Putamen (tissue), 1 donor: ENCODE data around the gene SIGMAR1.
A peak's percentile ranks its signal among the peaks of the same experiment; 100 is the strongest.

ENCODE experiments used
- DNase-seq: peaks from one replicate; pipeline ENCODE4 v3.0.0-alpha.2; 2016; ENCODE audit warnings: low spot score

Gene SIGMAR1

DNA sequence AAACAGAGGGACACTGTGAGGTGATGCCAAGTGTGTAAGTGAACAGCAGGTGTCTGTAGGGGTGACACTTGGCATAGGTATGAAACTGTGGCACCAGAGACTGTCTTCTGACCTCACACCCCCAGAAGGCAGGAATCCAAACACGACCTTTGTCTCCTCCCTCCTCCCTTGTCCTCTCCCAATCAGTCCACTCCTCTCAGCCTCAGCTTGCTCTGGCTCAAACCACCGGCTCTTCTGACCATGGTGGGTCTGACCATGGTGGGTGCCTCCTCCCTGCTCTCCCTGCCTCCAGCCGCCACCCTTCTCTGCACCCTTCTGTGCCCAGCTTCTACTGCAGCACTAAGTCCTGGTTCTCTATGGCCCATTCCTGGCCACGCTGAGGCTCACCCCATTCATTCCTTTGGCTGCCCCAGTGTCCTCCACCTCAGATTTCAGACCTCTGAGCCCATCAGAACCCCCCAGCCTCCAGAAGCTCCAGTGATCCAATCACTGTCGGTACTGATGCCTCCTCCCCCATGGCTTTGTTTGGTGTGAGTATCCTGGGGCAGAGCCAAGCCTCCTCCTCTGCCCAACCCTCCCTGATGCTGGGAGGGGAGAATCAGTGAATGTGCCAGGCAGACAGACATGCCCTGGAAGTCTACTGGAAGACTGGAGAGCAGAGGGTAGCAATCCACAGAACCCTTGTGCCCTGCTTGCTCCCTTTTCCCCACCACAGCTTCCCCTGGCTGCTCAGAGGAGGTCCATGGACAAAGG lies 7.0 kb downstream of the SIGMAR1 start:
- DNase-seq, result no peak

DNA sequence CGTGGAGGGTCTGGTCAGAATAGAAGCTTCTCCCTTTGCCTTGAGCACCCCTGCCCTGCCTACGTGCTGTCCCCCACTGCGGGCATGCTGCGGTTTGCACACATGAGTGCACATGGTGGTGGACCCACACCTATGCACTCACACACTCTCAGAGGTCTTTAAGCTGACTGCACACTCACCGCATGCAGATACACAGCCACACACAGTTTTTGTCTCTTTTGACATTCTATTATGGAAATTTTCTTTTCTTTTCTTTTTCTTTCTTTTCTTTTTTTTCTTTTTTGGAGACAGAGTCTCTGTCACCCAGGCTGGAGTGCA lies 8.1 kb downstream of the SIGMAR1 start:
- DNase-seq, result no peak

DNA sequence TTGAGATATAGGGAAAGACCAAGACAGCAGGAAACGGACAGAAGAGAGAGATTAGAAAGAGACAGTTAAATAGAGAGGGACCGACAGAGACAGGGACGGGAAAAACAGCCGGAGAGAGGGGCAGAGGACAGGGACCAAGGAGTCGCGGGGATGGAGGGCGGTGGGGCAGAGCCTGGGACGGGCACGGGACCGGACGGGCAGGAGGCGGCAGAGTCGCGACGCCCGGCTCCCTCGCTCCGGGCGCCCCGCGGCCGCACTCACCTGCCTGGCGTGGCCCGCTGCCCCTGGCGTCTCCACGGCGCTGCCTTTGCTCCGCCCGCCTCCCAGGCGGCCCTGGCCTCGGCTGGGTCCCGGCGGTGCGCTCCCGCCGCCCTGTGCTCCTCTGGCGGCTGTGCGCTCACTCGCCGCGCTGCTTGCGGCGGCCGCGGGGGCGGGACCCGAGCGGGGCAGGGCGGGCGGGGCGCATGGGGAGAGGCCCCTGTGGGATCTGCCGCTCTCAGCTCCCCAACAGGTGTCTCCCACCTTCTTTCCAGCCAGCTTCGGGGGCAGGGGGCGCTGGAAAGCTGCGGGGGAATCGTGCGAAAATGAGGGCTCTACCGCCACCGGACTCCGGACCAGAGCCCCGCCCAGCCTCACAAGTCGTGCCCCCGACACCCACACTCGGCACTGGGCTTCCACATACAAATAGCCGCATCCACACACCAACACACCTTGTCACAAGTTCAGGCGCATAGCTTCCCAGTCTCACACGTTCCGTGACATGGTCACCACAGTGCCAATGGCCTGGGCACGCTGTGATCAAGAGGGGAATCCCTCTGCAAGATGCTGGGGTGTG lies 8.7 kb downstream of the SIGMAR1 start, which contains the start of gene ARID3C:
Gene ARID3C, minus strand, starts transcription at position 411 of the 835 bp plus-strand sequence. CDS start 1,052 bp downstream, outside the sequence.
- no peak for DNase-seq

DNA sequence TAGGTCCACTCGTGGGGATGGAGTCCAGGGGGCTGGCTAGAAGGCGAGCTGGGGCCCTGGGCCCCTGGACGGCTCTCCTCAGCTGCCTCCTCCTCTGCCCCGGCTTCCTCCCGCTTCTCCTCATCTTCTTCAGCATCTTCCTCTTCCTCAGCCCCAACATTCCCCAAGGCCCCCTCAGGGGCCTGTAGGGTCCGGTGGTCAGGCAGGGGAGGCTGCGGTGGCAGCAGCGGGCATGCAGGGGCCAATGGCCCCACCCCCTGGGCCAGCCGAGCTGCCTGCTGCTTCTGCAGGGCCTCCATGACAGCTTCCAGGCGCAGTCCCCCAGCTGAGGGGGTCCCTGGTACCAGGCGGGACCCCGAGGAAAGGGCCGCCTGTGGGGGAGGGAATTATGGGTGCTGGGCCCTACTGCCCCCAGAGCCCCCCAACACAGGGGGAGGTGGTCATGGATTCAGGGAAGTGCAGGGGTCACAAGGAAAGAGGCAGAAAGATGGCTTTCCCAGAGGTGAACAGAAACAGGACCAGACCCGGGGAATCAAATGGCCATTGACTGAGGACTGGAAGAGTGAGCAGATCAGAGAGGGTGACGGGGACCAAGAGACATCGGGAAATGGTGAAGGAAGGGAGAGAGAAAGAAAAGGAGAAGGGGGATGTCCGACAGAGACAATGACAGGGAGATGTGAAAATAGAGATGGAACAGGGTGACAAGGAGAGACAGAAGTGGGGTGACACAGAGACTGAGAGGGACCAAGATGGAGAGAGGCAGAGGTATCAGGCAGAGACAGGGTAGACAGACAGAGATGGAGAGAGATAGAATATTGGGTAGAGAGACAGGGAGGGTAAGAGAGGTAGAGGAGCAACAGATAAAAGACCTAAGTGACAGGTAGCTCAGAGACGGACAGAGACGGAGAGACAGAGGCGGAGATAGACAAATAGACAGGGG lies 9.6 kb downstream of the SIGMAR1 start:
- DNase-seq, result no peak

DNA sequence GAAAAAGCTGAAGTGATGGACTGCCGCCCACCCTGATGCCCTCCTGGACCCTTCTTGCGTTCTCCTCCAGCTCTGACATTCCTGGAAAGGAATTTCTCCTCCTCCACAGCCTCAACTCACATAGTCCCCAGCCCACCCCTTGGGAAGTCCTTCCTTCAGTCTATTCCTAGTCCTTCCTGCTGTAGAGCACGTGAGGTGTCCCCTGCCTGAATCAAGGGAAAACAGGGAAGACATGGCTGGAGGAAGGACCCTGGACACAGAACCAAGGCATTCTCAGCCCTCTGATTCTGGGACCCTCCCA lies 12.5 kb downstream of the SIGMAR1 start:
- no peak for DNase-seq

DNA sequence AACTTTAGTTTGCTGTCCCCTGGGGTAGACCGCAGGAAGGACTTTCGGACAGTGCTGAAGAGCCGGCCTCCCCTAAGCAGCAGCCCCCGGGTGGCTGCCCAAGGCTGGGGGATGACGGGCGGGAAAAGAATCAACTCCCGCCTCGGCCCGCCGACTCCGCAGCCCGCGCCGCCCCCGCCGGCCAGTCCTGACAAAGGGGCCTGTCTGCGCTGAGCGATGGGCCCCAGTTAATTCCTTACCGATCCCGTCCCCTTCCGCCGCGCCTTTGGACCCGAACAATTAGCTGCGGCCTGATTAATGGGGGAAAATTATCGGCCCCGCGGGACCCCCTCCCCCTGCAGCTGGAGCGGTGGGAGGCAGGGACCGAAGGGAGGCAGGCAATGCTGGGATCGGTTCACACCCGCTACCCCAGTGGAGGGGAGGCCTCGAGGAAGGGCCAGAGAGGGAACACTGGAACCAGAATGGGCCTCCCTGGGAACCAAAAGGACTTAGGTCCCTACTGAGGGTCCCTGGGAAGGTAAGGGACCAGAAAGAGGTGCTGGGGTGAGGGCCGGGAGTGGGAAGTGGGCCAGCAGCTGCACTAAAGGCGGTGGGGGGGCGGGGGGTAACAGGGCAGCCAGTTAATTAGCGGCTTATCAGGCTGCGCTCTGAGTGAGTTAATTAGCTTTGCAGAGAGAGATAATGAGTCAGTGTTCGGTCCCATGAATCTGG lies 13.0 kb downstream of the SIGMAR1 start:
- no peak for DNase-seq

DNA sequence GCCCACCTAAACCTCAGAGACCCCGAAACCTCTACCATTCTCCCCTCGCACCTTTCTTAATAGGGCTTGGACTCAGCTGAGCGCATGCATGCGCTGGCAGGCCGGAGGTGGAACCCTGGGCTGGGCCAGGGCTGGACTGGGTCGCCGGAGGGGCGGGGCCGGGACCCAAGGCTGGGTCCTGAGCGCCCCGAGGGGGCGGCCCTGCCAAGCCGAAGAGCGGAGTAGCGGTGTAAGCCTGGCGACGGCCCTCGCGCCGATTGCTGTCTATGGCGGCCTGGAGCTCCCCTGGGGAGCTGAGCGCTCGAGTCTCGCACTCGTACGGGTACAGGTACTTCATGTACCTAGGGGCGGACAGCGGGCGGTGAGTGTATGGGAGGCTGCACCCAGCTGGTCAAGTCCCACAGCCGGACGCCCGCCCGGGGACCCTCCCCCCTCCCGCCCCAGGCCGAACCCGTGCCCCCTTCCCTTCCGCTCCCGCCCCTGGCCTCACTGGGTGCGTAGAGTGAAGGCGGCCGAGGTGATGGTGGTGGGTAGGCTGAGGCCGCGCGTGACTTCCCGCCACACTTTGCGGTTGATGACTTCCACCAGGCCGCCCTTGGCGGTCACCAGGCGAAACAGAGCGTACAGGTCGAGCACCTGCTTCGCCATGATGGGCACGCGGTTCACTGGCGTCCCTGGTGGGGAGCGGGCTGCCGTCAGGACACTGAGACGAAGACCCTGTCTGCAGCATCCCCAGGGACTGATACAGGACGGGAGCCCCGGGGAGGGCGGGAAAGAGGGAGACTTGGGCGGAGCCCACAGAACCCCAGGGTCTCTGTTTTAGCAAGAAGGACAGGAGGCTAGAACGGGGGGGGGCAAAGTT lies 14.0 kb downstream of the SIGMAR1 start:
- no peak for DNase-seq

DNA sequence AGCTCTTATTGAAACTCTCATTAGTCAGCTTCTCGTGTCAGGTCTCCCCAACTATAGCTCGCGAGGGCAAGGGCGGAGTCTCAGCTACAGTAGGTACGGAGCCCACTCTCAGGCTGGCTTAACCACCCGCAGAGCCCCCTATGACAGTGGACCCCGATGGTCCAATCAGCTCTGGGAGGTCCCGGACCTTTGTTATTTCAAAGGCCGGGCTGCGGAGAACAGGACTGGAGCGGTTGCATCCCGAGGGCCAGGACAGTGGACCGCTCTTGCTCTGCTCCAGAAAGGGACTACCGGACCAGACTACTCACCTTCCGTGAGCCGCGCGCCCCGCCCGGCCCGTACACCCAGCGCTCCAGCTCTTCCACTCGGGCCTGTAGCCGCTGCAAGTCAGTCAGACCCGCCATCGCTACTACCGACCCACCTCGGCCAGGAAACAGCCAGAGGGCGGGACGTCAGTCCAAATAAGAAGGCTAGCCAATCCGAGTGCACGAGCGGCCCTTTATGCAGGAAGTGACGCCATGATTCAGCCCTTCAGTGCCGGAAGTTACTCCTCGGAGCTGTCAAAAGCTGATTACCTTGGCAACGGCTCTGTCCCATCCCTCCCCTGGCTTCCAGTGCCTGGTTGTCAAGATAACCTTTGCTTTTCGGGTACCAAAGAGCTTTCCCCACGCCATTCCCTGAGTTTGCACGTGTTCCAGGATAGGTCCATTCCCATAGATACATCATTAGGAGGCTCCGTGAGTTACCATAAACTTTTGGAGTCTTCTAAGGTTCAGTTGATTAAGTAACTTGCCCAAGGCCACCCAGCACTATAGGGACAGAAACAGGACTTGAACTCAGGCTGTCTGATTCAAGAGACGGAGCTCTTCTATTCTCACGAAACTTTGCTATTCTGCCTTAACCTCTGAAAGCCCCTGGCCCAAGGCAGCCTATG lies 17.3 kb downstream of the SIGMAR1 start, which contains the start of gene DCTN3:
Gene DCTN3, minus strand, starts transcription at position 435 of the 934 bp plus-strand sequence. Its CDS starts 31 bp downstream, at position 404.
- peak; percentile 96 for DNase-seq

DNA sequence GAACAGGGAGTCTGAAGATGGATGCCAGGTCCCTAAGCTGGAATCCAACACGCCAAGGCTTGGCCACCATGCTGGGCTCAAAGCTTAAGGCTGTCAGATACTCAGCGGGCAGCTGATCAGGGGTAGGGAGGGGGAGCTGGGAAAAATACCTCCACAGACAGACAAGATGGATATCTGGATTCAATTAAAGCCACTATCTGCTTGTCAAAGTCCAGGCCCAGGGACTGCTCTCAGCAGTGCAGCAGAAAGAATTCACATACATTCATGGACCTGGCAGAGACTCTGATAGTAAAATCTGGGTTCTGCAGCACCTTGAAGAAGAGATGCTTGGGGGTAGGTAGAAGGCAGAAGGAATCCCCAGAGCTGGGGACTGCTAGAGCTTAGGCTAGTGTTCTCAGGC lies 22.5 kb downstream of the SIGMAR1 start:
- DNase-seq, result no peak

DNA sequence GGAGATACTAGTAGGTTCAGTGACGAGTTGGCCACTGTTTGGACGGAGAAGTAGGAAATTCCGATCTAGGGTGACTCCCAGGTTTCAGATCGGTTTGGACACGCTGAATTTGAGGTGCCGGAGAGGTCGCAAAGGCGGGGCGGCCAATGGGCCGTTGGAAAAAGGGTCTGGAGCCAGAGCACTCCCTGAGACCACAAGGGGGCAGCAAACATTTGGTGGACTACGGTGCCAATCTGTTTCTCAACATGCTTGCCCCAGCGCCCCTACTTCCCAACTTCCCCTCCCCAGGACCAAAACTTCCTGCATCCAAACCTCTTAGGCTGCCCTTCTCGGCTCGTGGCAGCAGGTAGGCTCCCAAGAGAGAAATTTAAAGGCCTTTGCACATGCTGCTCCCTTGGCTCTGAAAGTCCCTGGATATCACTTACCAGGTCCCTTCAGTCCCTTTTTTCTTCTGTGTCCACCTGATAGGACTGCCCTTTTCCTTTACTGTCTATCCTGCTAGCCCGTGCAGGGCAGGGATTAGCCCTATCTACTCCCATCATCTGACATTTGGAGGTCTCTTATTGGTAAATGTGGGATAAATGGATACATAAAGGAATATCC lies 24.7 kb downstream of the SIGMAR1 start:
- peak; percentile 77 for DNase-seq

DNA sequence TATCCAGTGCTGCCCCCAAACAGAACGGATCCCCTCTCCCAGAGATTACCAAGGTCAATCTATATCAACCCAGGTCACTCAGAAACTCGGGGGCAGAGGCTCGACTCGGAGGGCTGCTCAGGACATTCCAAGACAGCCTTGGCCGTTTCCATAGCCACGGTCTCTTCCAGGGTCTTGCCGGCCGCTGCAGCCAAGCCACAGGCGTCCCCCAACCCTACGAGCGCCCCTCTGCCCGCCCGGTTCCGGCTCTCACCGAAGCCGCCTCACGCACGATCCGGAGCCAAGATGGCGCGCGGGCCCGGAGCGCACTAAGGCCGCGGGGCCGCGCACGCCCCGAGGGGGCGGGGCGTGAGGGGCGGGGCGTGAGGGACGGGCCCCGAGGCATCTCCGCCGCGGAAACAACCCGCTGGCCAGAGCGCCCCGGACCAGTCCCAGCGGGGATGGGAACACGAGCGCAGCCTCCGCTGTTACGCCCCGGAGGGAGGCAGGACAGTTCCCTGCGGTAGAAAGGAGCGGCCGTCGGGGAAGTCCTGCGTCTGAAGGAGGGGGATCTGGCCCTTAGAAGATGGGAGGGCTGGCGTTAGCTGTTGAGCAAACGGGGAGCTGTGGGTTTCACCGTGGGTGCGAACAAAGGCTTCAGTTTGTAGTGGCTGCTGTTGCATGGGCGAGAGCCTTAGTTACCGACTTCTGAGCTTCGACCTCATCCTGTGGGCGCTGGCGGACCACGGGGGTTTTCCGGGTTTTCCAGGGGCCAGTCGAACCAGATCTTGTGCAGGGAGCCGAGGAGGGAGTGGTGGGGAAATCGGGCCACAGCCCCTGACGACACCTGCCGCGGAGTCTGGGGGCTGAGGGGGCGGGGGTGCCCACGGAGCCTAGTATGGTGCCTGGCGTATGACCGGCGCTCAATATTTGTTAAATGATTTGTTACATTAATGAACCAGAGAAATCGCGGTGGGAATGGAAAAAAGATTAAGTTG lies 25.5 kb downstream of the SIGMAR1 start, which contains the start of gene RPP25L:
Gene RPP25L, minus strand, starts transcription at position 287 of the 977 bp plus-strand sequence. CDS start 801 bp downstream, outside the sequence.
- DNase-seq, result peak; percentile 90

DNA sequence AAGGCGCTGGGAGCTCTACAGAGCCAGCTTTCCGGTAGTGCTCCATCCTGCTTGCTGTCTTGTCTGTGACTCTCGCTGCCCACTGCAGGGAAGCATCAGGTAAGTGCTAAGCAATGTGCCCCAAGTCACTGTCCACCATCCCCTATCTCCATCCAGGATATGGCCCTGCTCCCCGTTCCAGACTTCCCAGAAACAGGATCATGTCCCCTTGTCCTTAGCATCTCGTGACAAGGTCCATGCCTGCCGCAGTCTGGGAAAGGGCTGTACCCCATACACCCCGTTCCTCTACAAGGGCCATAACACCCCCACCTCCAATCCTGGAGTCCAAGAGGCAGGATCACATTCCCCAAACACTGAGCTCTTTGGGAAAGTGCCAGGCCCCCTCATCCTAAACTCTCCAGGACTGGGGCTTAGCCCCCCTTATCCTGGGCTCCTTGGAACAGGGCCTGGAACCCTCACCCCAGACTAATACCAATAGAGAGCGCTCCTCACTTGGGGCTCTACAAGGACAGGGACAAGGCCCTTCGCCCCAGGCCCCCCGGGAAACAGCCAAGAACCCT lies 26.3 kb downstream of the SIGMAR1 start:
- DNase-seq, result no peak

DNA sequence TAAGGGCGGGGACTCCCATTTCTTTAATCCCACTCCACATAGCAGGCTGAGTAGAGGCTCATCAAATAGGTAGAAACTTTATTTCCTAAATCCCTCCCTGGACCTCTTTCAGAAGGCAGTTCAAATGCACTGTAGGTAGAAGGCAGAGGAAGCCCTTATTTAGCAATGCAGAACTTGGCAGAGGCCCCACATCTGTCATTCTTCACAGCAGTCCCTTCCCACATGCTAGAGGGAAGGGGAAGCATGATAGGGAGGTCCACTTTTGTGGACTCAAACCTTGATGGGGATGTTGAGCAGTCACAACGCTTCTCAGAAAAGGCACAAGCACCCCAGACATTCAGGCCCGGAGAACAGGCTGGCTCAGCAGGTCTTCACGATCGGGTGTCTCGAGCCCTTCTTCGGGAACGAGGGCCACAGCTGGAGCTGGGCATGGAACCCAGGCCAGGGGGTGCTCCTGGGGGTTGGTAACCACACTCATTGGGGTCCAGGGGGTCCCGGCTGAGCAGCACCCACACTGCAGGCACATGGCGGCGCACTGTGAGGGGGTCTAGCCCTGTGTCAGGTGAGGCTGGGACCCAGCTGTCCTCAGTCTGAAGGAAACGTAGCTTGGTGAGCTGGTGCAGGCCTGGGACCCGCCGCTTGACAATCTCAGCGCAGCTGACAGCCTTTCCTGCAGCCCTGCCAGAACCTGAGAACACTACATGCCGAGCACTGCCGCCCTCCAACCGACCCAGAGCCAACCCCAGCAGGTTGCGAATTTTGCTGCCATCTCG lies 27.0 kb downstream of the SIGMAR1 start:
- DNase-seq, result no peak

DNA sequence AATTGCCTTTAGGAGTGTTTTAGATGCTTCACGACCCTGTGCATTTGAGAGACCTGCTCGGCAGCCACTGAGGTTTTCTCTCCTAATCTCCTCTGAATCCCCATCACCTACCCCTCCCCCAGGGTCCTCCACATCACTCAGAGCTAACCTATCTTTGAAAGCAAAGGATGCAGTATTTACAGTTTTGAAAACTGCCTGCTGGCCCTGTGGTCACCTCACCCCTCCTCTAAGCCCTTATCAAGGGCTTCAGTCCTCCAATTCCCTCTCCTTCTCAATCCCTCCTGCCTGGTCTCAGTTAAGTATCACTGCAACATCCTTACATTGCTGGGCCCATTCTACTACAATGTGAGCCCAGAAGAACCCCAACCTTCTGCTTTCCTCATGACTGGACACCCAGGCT lies 30.3 kb downstream of the SIGMAR1 start:
- DNase-seq, result no peak

DNA sequence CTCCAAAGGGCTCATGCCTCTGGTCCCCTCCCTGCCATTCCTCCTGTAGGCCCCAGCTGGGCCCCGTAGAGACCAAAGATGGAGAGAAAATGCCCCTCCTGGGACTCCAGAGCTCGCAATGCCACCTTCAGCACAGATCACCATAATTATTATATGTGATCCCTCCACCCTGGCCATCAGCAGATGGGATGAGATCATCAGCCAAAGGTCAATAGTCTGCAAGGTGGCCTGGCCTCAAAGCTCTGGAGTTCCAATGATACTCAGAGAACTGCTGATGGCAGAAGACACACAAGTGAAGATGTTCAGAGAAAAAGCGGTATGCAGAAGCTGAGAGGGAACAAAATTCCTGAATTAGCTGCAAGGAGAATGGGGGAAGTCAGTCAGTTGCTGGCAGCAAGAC lies 30.7 kb downstream of the SIGMAR1 start:
- DNase-seq, result no peak

DNA sequence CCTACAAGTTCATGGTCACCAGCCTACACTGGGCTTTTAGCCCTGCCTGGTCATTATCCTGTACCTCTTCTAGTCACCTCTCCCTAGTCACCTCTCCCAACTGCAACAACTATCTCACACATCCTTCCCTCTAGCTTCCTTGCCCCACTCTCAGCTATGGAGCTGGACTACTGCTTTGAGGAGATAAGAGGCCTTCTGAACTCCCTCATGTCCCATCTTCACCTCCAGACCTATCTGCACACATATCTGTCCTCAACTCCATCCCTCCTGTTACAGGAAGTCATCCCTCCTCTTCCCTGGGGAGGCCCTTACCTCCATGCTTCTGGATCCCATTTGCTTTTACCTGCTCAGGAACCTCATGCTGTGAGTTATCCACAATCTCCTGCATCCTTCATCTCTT lies 31.4 kb downstream of the SIGMAR1 start:
- DNase-seq, result no peak
